ENCODE measurements around the gene PCLAF.
"Not testable (repeated sequence)": the region's sequence is repeated elsewhere in the genome, so short reads cannot be mapped to it uniquely, and the experiment has no call there.

Gene PCLAF

GRCh38 chr15:64354688-64355344 lies 26.4 kb downstream of the PCLAF start:
- Histone ChIP-seq H3K27me3 (ENCODE audit: low read depth) (no peaks in the 10 kb centered on the region), H3K9me3 (no peaks in the 10 kb centered on the region), H3K4me1 (peaks cover 14% of the 10 kb centered on the region), H3K36me3 (replicated peaks) (peaks cover 4% of the 10 kb centered on the region), H3K4me3 (peak overlapping the region; percentile 73)
- in situ Hi-C loops (cut with MboI; ENCODE audit: low sequenced_read_pairs) = no loop called here
- DNase-seq (ENCODE audit: low spot score in 2 of 2) = peak in 1 of 2 experiments; percentile 85

GRCh38 chr15:64351265-64351664 lies 30.0 kb downstream of the PCLAF start:
- in situ Hi-C loops (cut with MboI; ENCODE audit: low sequenced_read_pairs) = no loop called here

GRCh38 chr15:64349375-64349774 lies 31.9 kb downstream of the PCLAF start:
- H3K9me3 ChIP-seq = no peaks in the 10 kb centered on the region
- no peak overlapping the region for H3K4me3 ChIP-seq
- no peak for DNase-seq (ENCODE audit: low spot score in 2 of 2)
- peaks cover 2% of the 10 kb centered on the region for H3K4me1 ChIP-seq
- no peaks in the 10 kb centered on the region for H3K36me3 ChIP-seq (replicated peaks)
- in situ Hi-C loops (cut with MboI; ENCODE audit: low sequenced_read_pairs) = no loop called here
- H3K27me3 ChIP-seq (ENCODE audit: low read depth) = no peaks in the 10 kb centered on the region

More at GRCh38 chr15:64351265-64351664, 30.0 kb downstream of the PCLAF start:
- H3K27me3 ChIP-seq (ENCODE audit: low read depth) = no peaks in the 10 kb centered on the region
- H3K9me3 ChIP-seq = no peaks in the 10 kb centered on the region
- no peak for DNase-seq (ENCODE audit: low spot score in 2 of 2)
- no peak overlapping the region for H3K4me3 ChIP-seq
- H3K36me3 ChIP-seq (replicated peaks) = no peaks in the 10 kb centered on the region
- peaks cover 8% of the 10 kb centered on the region for H3K4me1 ChIP-seq

GRCh38 chr15:64348455-64348854 lies 32.8 kb downstream of the PCLAF start:
- in situ Hi-C loops (cut with MboI; ENCODE audit: low sequenced_read_pairs) = no loop called here
- Histone ChIP-seq H3K27me3 (ENCODE audit: low read depth) (no peaks in the 10 kb centered on the region), H3K4me3 (no peak overlapping the region), H3K9me3 (no peaks in the 10 kb centered on the region), H3K36me3 (replicated peaks) (no peaks in the 10 kb centered on the region), H3K4me1 (no peaks in the 10 kb centered on the region; the same call in 1 of the 2 replicates)
- DNase-seq (ENCODE audit: low spot score in 2 of 2) = no peak

- H3K9me3 ChIP-seq; H3K27me3 ChIP-seq (ENCODE audit: low read depth); H3K4me3 ChIP-seq; DNase-seq (ENCODE audit: low spot score in 2 of 2); H3K4me1 ChIP-seq; H3K36me3 ChIP-seq (replicated peaks); in situ Hi-C loops (cut with MboI; ENCODE audit: low sequenced_read_pairs): not testable (repeated sequence)
Observed at GRCh38 chr15:64346242-64346641, 35.0 kb downstream of the PCLAF start.

GRCh38 chr15:64344651-64345294 lies 36.5 kb downstream of the PCLAF start:
- Histone ChIP-seq H3K27me3 (ENCODE audit: low read depth) (no peaks in the 10 kb centered on the region), H3K36me3 (replicated peaks) (peaks cover 8% of the 10 kb centered on the region; the same call in 1 of the 2 replicates), H3K4me1 (no peaks in the 10 kb centered on the region; the same call in 1 of the 2 replicates), H3K4me3 (no peak overlapping the region), H3K9me3 (no peaks in the 10 kb centered on the region)
- DNase-seq (ENCODE audit: low spot score in 2 of 2) = no peak
- in situ Hi-C loops (cut with MboI; ENCODE audit: low sequenced_read_pairs) = no loop called here

GRCh38 chr15:64343841-64344240 lies 37.4 kb downstream of the PCLAF start:
- no peaks in the 10 kb centered on the region for H3K27me3 ChIP-seq (ENCODE audit: low read depth)
- H3K4me3 ChIP-seq = no peak overlapping the region
- H3K36me3 ChIP-seq (replicated peaks) = peaks cover 8% of the 10 kb centered on the region; the same call in 1 of the 2 replicates
- in situ Hi-C loops (cut with MboI; ENCODE audit: low sequenced_read_pairs) = no loop called here
- H3K4me1 ChIP-seq = no peaks in the 10 kb centered on the region; the same call in 1 of the 2 replicates
- no peak for DNase-seq (ENCODE audit: low spot score in 2 of 2)
- no peaks in the 10 kb centered on the region for H3K9me3 ChIP-seq

- H3K4me3 ChIP-seq = no peak overlapping the region
- H3K27me3 ChIP-seq (ENCODE audit: low read depth) = no peaks in the 10 kb centered on the region
- no peaks in the 10 kb centered on the region for H3K9me3 ChIP-seq
- in situ Hi-C loops (cut with MboI; ENCODE audit: low sequenced_read_pairs) = no loop called here
- no peaks in the 10 kb centered on the region; the same call in 1 of the 2 replicates for H3K4me1 ChIP-seq
- peaks cover 8% of the 10 kb centered on the region; the same call in 1 of the 2 replicates for H3K36me3 ChIP-seq (replicated peaks)
- DNase-seq (ENCODE audit: low spot score in 2 of 2) = no peak
Observed at GRCh38 chr15:64343222-64343621, 38.0 kb downstream of the PCLAF start.

GRCh38 chr15:64341961-64342360 lies 39.3 kb downstream of the PCLAF start:
- no peaks in the 10 kb centered on the region for H3K9me3 ChIP-seq
- DNase-seq (ENCODE audit: low spot score in 2 of 2) = no peak
- no peaks in the 10 kb centered on the region for H3K27me3 ChIP-seq (ENCODE audit: low read depth)
- H3K4me1 ChIP-seq = no peaks in the 10 kb centered on the region; the same call in 1 of the 2 replicates
- H3K36me3 ChIP-seq (replicated peaks) = peaks cover 8% of the 10 kb centered on the region
- no peak overlapping the region for H3K4me3 ChIP-seq
- in situ Hi-C loops (cut with MboI; ENCODE audit: low sequenced_read_pairs) = no loop called here

GRCh38 chr15:64340355-64340754 lies 40.9 kb downstream of the PCLAF start:
- Histone ChIP-seq H3K4me1 (no peaks in the 10 kb centered on the region; the same call in 1 of the 2 replicates), H3K4me3 (no peak overlapping the region), H3K36me3 (replicated peaks) (peaks cover 8% of the 10 kb centered on the region), H3K27me3 (ENCODE audit: low read depth) (no peaks in the 10 kb centered on the region), H3K9me3 (no peaks in the 10 kb centered on the region)
- DNase-seq (ENCODE audit: low spot score in 2 of 2) = no peak
- in situ Hi-C loops (cut with MboI; ENCODE audit: low sequenced_read_pairs) = no loop called here

GRCh38 chr15:64337761-64338160 lies 43.5 kb downstream of the PCLAF start:
- Histone ChIP-seq H3K4me1 (no peaks in the 10 kb centered on the region), H3K9me3 (no peaks in the 10 kb centered on the region), H3K36me3 (replicated peaks) (peaks cover 12% of the 10 kb centered on the region), H3K4me3 (no peak overlapping the region), H3K27me3 (ENCODE audit: low read depth) (no peaks in the 10 kb centered on the region)
- DNase-seq (ENCODE audit: low spot score in 2 of 2) = no peak
- in situ Hi-C loops (cut with MboI; ENCODE audit: low sequenced_read_pairs) = no loop called here

GRCh38 chr15:64333986-64334929 lies 47.0 kb downstream of the PCLAF start:
- in situ Hi-C loops (cut with MboI; ENCODE audit: low sequenced_read_pairs) = no loop called here
- Histone ChIP-seq H3K27me3 (ENCODE audit: low read depth) (no peaks in the 10 kb centered on the region), H3K4me1 (no peaks in the 10 kb centered on the region), H3K36me3 (replicated peaks) (peaks cover 3% of the 10 kb centered on the region; the same call in 1 of the 2 replicates), H3K4me3 (no peak overlapping the region), H3K9me3 (no peaks in the 10 kb centered on the region)
- no peak for DNase-seq (ENCODE audit: low spot score in 2 of 2)

- no peak overlapping the region for H3K4me3 ChIP-seq
- H3K4me1 ChIP-seq = no peaks in the 10 kb centered on the region
- peaks cover 3% of the 10 kb centered on the region; the same call in 1 of the 2 replicates for H3K36me3 ChIP-seq (replicated peaks)
- H3K27me3 ChIP-seq (ENCODE audit: low read depth) = no peaks in the 10 kb centered on the region
- H3K9me3 ChIP-seq = no peaks in the 10 kb centered on the region
- in situ Hi-C loops (cut with MboI; ENCODE audit: low sequenced_read_pairs) = no loop called here
- DNase-seq (ENCODE audit: low spot score in 2 of 2) = no peak
Observed at GRCh38 chr15:64333516-64333915, 47.7 kb downstream of the PCLAF start.
